NOMO-1 treated with dmso at 0.1 percent for 144 hours (cell line): Measurements from ENCODE around the gene LPCAT1.
"Not testable (repeated sequence)": the region's sequence is repeated elsewhere in the genome, so short reads cannot be mapped to it uniquely, and the experiment has no call there.

Experiments
- DNase-seq: peaks from one replicate; lab custom pipeline; 2025; ENCODE audit not compliant: unreplicated experiment; lab: John Stamatoyannopoulos, UW

LPCAT1 gene

GRCh38 chr5:1541702-1542400 is 18.1 kb upstream of the LPCAT1 start:
- DNase-seq = no peak

- no peak for DNase-seq
Observed at GRCh38 chr5:1540831-1541701, 17.3 kb upstream of the LPCAT1 start.

GRCh38 chr5:1540166-1540565 is 16.4 kb upstream of the LPCAT1 start:
- no peak for DNase-seq

- DNase-seq = not testable (repeated sequence)
Observed at GRCh38 chr5:1539393-1540161, 15.8 kb upstream of the LPCAT1 start.

- DNase-seq = no peak
Observed at GRCh38 chr5:1538741-1539392, 15.1 kb upstream of the LPCAT1 start.

GRCh38 chr5:1538276-1538675 is 14.5 kb upstream of the LPCAT1 start:
- DNase-seq = no peak

- DNase-seq = no peak
Observed at GRCh38 chr5:1537603-1538154, 13.9 kb upstream of the LPCAT1 start.

GRCh38 chr5:1536871-1537602 is 13.3 kb upstream of the LPCAT1 start:
- DNase-seq = peak; percentile 34

- DNase-seq = no peak
Observed at GRCh38 chr5:1536322-1536845, 12.6 kb upstream of the LPCAT1 start.

GRCh38 chr5:1535646-1536045 is 11.9 kb upstream of the LPCAT1 start:
- no peak for DNase-seq

- no peak for DNase-seq
Observed at GRCh38 chr5:1532384-1532783, 8.6 kb upstream of the LPCAT1 start.

GRCh38 chr5:1529498-1529897 is 5.7 kb upstream of the LPCAT1 start:
- no peak for DNase-seq

GRCh38 chr5:1527533-1528205 is 3.9 kb upstream of the LPCAT1 start:
- DNase-seq = no peak

GRCh38 chr5:1526681-1527131 is 2.9 kb upstream of the LPCAT1 start:
- DNase-seq = no peak

- DNase-seq = no peak
Observed at GRCh38 chr5:1526190-1526631, 2.5 kb upstream of the LPCAT1 start.

GRCh38 chr5:1525624-1526189 is 1.9 kb upstream of the LPCAT1 start:
- DNase-seq = no peak

GRCh38 chr5:1524799-1525623 is 1.3 kb upstream of the LPCAT1 start:
- DNase-seq = no peak

- no peak for DNase-seq
Observed at GRCh38 chr5:1524481-1524798, 680 bp upstream of the LPCAT1 start.
